Activated CD4-positive, alpha-beta T cell treated with anti-CD3 and anti-CD28 coated beads for 4 hours (primary cell): Measurements from ENCODE around the gene POMC.
"Not testable (repeated sequence)": the region's sequence is repeated elsewhere in the genome, so short reads cannot be mapped to it uniquely, and the experiment has no call there.

Source experiments
- DNase-seq, 2 donors: peaks; one replicate each; pipeline ENCODE4 v3.0.0-alpha.2; 2020

POMC gene

DNA sequence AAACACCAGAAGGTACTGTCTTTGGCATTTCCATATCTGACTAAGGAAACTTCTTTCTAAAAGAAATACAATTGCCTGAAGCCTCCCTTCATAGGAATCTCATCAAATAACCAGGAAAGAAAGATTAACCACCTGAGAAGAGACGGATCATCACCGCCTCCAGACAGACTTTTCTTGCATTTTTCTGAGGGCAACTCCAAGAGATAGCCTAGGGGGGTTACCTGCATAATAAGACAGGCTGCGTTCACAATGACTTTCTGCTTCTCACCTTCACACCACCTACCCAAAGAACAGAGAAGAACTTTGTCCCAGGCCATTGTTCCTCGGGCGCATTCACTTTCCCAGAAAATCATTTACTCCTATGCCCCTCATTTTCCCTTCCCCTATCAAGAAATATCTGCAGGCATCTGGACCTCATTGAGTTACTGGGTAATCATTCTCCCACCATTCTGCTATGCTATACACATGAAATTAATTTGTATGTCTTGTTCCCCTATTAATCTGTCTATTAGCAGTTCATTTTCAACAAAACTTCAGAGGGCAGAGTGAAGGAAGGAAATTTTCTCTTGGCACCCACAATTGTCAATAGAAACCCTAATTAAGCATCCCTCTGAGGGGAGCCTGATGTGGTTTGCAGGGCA is 8.3 kb upstream of the POMC start:
- DNase-seq: no peak

DNA sequence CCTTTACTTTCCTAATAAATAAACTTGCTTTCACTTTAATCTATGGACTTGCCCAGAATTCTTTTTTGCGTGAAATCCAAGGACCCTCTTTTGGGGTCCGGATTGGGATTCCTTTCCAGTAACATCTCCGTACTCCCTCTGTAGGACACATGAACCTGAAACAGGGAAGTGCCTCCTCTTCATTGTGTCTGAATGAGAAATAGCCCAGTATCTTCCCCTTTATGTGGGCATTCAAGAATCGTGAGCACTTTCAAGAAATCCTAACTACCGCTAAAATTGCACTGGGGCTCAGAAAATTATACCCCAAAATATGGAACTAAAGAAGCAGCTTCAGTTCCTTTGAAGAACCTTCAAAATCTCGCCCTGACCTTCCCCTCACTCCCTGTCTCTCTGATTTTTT is 7.8 kb upstream of the POMC start:
- DNase-seq: no peak

DNA sequence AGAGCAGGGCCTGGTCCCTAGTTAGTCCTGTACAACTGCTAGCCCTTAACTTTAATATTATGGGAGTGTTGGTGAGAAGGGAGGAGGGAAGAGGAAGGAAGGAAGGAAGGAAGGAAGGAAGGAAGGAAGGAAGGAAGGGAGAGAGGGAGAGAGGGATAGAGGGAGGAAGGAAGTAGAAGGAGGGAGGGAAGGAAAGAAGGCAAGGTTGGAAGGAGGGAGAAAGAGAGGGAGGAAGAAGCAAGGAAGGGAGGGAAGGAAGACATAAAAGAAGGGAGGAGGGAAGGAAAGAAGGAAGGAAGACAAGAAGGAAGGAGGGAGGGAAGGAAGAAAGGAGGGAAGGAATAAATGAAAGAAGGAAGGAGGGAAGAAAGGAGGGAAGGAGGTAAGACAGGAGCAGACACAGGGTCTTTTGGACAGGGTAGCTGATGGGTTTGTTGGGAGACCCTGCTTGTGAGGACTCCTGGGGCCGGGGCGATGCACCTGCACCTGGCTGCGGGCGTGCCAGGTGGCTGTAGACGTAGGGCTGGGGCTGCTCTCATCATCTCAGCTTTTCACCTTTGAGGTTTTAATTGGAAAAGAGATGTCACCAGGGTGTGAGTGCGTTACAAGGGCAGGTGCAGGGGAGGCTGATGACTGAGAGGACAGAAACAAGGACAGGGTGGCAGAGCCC is 5.9 kb upstream of the POMC start:
- no peak for DNase-seq

DNA sequence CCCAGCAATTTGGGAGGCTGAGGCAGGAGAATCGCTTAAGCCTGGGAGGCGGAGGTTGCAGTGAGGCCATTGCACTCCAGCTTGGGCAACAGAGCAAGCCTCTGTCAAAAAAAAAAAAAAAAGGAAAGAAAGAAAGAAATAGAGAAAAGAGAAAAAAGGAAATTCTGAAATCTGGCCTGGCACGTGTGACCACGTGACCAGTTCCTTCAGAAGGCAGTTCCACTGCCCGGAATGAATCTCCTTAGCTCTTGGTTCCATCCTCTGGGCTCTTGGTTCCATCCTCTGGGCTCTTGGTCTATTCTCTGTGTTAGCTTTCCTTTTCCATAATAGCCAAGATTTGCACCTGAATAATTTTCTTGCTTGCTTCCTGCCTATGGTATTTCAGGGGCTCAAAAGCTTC is 5.3 kb upstream of the POMC start:
- DNase-seq: no peak

DNA sequence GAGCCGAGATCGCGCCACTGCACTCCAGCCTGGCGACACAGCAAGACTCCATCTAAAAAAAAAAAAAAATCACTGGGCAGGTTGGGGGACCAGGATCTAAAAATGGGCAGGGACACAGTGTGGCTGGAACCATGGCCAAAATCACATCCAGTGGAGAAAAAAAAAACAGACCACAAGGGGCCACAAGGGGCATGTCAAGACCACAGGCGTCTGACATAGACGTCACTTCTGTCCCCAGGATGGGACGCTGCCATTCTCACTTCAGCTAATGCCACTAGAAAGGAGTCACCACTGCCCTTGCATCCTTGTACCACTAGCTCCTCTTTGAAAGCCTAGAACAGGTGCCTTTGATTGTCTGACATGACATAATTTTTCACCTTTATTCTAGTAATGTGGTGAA is 2.5 kb upstream of the POMC start:
- DNase-seq: no peak

DNA sequence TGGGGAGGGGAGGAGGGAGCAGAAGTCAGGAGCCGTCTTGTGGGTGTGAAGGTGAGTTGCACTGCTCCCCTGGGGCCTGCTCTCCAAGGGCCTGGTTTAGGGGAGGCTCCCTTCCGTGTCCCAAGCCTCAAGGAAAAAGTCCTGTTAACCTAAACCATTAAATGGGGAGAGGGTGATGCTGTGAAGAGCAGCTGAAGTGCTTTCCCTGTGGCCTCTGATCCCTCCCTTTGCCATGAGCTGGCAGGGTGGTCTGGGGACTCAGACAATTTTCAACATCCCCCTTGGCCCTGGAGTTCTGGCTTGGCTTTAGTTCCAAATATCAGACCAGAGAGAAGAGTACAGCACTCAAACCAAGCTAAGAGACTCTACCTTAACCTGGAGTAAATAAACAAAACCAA is 692 bp upstream of the POMC start:
- no peak for DNase-seq

DNA sequence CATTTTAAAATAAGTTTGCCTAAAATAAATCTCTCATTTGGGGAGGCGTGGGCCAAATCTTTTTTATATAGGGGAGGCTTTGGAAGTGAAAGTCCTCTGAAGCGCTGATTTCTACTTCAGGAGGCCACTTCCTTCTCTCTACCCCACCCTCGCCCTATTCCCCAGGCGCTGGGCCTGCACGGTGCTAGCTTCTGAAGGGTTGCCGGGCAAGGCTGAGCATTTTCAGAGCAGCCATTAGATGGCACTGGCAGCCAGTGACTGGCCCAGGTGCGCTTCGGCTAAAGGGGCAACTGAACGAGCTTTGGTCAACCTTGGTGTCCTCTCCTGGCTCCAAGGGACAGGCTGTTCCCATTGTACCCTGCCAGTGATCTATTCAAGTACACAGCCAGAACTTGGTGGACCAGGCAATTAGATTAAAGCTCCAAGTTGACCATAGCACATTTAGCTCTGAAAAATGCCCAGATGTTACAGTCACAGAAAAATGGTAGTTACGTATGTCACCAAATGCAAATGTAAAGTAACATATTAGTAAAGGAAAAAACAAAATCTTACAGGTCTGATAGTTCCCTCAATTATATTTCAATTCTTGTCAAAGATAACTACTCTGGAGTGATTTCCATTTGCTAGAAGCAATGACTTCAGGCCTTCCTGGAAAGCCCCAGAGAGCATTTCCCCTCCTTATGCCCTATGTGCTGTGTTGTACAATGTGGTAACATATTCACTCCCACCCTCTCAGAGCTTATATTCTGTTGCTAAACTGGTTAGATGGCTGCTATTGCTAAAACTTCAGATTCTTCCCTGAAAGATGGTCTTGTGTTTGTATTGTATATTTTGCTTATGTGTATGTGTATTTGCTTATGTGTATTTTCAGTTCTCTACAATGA is 2.1 kb downstream of the POMC start:
- peak; percentile 24 to 32 for DNase-seq

DNA sequence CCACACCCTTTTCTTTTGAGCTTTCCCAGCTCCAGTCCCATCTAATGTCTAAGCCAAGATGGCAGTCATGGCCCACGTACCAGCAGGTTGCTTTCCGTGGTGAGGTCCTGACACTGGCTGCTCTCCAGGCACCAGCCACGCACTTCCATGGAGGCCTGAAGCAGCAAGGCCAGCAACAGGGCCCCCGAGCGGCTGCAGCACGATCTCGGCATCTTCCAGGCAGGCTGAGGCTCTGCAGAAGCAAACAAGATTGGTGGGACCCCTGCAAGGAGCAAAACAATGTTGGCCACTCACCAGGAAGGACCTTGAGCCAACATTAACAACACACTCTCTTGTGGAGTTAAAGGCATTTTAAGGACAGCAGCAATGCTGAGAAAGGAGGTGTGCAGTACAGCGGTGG is 3.8 kb downstream of the POMC start:
- DNase-seq: no peak

DNA sequence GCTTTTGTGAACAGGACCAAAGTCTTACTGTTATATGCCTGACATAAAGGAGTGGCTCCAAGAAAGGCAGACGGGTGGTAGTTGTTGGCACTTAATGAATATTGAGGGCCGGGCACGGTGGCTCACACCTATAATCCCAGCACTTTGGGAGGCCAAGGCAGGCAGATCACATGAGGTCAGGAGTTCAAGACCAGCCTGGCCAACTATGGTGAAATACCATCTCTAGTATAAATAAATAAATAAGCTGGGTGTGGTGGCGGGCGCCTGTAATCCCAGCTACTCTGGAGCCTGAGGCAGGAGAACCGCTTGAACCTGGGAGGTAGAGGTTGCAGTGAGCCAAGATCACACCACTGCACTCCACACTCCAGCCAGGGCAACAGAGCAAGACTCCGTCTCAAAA is 6.3 kb downstream of the POMC start:
- DNase-seq: not testable (repeated sequence)

DNA sequence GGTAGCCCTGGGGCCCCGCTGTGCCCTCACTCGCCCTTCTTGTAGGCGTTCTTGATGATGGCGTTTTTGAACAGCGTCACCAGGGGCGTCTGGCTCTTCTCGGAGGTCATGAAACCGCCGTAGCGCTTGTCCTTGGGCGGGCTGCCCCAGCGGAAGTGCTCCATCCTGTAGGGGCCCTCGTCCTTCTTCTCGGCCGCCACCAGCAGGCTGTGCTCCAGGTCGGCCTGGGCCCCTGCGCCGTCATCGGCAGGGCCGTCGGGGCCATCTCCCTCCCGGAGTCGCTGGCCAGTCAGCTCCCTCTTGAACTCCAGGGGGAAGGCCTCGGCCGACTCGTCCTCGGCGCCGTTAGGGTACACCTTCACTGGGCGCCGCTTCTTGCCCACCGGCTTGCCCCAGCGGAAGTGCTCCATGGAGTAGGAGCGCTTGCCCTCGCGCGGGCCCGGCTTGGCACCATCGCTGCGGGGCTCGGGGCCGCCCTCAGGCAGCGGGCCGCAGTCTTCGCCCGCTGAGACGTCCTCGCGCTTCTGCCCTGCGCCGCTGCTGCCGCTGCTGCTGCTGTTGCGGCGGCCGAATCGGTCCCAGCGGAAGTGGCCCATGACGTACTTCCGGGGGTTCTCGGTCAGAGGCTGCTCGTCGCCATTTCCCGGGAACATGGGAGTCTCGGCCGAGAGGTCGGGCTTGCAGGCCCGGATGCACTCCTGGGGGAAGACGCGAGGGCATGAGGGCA is 7.2 kb downstream of the POMC start:
- DNase-seq: peak; percentile 65 to 66

DNA sequence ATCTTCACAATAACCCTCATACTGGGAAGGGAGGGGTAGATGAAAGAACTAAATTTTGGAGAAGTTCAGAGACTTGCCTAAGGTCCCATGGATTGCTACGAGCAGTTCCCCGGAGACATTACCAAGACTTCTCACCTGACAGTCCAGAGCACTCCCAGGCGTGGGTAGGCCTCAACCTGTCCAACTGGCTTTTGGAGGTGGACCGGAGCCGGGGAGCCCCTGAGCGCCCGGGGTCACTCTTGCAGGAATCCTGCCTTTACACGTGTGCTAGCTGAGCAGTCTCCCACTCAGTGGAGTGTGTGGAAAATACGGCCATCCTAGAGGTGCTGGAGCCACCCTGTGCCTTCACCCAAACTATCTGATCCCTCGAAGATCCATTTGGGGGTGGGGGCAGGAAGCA is 8.0 kb downstream of the POMC start:
- DNase-seq: no peak

DNA sequence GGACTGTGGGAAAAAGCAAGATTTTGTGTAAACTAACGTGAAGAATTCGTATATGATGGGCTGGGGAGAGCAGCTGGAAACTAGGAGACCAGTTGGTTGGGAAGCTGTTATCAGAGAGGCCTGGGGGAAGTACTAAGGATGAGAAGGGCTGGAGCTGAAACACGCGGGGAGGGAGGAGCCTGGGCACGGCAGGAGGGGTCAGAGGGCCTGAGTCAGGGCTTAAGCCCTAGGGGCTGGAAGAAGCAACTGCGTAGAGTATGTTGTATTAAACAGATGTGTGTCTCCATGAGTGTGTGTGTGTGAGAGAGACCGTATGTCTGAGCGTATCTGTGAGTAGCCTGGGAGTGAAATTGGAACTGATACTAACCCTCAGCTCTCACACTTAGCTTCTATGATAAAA is 8.4 kb downstream of the POMC start:
- no peak for DNase-seq

DNA sequence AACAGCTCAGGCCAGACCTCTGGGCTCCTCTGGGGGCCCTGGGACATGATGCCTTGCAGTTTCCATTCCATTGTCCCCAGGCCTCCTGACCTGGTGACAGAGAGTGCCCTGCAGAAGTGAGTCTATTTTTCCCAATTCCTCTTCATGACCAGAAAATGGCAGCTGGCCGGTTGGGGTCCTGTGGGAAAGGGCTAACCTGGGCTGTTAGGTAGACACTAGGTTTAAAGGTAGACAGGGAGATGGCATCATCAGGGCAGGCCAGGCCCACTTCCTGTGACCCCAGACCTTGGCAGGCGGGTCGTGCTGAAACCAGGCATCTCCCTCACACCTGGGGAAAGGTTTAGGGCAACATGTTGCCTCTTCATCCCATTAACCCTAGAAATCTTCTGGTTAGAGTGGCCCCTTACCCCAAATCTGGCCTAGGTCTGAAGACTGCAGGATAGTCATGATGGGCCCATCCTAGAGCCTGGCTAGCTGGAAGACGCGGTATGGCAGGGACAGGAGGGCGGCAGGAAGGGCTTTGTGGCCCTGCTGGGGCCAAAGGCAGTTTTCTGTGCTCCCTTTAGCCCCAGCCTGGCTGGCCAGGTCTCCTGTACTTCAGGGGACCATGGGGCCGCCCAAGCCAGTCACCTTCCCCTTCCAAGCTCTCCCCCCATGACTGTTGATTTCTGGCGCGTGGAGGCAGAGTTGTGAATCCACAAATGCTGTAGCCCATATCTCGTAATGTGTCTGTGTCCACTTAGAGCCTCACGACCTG is 10.1 kb downstream of the POMC start:
- no peak for DNase-seq

DNA sequence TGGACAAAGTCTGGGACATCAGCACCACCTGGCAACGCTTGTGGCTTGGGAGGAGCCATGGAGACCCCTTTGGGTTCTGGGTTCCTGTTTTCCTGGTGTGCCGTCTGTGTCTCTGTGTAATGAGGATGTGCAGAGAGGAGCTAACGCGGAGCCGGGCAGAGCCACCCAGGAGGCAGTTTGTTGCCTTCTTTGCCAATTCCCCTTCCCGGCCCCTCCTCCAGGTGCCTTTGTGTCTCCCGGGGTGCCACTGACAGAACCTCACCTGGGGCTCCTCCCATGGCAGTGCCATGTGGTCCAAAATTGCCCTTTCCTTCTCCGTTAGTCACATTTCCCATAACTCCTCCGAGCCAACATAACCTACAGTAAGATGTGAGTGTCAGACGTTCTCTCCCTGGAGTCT is 13.0 kb downstream of the POMC start:
- no peak for DNase-seq

DNA sequence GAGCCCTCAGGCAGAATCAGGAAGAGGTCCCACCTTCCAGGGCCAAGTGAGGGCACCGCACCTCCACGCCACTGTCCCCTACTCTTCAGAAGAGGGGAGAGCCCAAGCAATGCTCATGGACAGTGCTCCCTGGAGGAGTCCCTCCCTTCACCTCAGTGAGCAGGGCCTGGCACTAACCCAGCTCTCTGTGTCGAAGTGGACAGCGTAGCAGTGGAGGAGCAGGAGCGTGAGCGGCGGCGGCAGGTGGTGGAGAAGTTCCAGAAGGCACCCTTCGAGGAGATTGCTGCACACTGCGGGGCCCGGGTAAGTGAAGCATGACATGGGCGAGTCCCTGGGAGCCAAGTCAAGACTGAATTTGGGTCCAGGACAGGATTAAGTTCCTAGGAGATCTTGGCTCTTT is 16.7 kb downstream of the POMC start:
- no peak for DNase-seq

DNA sequence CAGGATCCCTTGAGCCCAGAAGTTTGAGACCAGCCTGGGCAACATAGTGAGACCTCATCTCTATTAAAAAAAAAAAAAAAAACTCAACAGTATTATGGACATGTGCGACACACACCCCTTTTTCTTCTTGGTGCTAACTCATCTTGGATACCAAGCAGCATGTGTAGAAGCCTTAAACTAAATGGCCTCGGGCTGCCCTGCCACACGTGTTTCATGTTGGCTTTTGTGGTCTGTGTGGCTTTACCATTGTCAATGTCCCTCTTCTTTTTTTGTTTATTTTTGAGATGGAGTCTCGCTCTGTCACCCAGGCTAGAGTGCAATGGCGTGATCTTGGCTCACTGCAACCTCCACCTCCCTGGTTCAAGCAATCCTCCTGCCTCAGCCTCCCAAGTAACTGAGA is 17.4 kb downstream of the POMC start:
- not testable (repeated sequence) for DNase-seq

DNA sequence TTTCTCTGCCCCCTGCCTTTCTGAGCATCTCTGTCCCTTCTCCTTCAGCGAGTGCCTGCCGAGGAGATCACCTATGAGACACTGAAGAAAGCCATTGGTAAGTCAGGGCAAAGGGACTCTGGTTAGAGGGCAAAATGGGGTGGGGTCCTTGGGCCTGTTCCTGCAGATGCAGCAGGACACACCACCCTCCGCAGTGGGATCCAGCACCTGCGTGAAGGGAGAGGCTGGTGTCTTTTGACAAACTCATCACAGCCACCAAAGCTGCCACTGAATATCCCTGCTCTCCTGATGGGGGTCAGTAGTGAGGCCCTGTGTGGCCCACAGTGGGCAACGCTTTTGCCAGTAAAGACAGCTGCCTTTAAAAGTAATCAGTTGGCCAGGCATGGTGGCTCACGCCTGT is 18.7 kb downstream of the POMC start:
- no peak for DNase-seq

DNA sequence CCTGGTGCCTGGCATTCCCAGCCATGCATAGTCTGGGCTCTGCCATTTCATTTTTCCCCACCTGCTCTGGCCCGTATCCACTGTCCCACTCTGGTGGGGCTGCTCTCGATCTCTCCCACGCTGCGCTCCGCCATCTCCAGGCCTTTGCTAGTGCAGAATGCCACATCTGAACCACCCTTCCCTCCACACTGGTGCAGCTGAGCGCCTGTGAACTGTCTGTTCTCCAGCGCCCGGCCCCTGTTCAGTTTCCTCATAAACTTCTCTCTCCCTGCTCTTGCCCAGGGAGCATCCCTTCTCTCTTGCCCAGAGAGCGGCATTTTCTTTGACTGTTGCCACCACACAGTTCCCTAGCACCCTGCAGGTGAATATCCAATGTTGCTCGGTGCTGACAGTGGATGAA is 21.5 kb downstream of the POMC start:
- no peak for DNase-seq

DNA sequence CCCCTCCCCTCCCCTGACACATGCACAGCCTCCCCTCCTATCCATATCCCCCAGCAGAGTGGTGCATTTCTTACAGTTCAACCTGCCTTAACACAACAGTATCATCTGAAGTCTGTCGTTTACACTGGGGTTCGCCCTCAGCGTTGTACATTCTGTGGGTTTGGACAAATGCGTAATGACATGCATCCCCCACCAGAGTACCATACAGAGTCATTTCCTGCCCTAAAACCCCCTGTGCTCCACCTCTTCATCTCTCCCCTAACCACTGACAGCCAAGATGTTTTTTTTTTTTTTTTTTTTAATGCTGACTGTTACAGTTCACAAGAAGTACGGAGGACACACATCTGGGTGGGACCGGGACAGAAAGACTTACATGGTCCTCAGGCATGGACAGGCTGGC is 22.6 kb downstream of the POMC start:
- DNase-seq: no peak

DNA sequence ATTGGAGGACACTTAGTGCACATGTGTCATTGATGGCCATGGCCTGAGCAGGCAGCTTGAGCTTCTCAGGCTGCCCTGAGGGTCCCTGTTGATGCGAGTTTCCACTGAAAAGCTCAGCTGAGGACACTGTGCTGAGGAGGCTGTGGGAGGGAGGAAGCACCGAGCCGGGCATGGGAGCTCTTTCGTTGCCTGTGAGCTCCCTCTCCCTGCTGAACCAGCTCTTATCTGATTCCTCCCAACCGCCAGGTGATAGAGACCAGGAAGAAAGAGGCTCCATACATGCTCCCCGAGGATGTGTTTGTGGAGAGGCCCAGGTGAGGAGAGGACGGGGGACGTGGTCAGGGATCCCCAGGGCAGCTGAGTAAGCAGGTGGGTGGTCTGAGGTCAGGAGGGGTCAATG is 27.3 kb downstream of the POMC start:
- DNase-seq: no peak

DNA sequence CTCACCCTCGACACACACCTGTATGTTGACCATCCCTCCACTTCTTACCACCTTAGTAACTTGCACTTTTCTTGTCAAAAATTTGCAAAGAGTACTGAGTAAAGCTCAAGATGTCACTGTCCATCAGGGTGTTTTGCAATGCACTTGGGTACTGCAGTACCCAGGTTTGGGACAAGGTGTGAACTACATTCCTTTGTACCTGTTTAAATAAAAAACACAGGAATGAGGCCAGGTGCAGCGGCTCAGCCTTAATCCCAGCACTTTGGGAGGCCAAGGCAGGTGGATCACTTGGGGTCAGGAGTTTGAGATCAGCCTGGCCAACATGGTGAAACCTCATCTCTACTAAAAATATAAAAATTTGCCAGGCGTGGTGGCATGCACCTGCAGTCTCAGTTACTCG is 27.8 kb downstream of the POMC start:
- not testable (repeated sequence) for DNase-seq

DNA sequence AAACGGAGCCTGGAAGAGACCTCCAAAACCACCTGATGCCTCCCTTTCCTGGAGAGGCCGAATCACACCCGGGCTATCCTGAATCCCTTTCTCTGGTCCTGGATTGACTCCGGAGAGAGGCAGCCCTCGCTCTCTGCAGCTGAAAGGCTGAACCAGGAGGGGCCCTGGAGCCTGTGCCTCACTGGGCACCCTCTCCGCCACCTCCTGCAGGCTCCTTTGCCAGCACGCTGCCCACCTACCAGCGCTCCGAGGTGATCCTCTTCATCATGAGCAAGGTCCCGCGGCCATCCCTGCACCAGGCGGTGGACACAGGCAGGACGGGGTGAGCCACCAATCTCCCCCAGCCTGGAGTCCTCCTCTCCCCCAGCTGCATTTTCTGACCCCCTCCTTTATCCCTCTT is 35.7 kb downstream of the POMC start:
- DNase-seq: no peak

DNA sequence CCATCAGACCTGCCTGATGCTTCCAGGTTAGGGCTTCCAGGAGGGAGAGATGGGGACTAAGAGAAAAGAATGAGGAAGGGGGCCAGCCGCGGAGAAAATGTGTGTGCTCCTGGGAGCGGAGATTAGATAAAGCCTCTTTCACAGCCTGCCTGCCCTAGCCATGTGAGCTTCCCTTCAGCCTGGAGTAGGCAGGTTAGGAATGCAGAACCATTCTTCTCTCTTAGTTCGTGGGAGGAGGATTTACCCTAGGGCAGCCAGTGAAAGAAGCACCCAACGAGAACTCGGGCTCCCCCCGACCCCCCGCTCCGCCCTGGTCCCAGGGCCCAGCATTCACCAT is 36.1 kb downstream of the POMC start:
- no peak for DNase-seq
